GM23338 (cell line): ENCODE results near the gene RNF182. TPM values are rescaled to one million over a fixed set of nuclear protein-coding genes. Genes with fewer than 3 reads are reported as not detected.

Experiments used
- ATAC-seq: fragments of 200-7000 bp; cut with Tn5 transposase; 3 replicates; pipeline ENCODE4 v1.9.1; 2020
- DNase-seq: peaks from one replicate; pipeline ENCODE4 v3.0.0-alpha.2; 2015; ENCODE audit warnings: low spot score
- H2AFZ ChIP-seq: fragments of 200-600 bp; sonication (generic); 2 replicates; pipeline ENCODE4 v1.8.0; 2016; ENCODE audit warnings: antibody characterized with exemption, mild to moderate bottlenecking, moderate library complexity
- H3F3A ChIP-seq: fragments of 200-600 bp; sonication (generic); replicated peaks from 2 replicates; pipeline ENCODE4 v1.8.0; 2017; ENCODE audit warnings: antibody characterized with exemption, mixed run types, low read depth
- H3K27ac ChIP-seq: fragments of 200-600 bp; sonication (generic); 2 replicates; pipeline ENCODE4 v1.6.1; 2016; ENCODE audit warnings: low read depth
- H3K27me3 ChIP-seq: fragments of 200-600 bp; sonication (generic); 2 replicates; pipeline ENCODE4 v1.8.0; 2016; ENCODE audit warnings: mild to moderate bottlenecking, mixed run types, moderate library complexity; ENCODE audit not compliant: insufficient read depth
- H3K36me3 ChIP-seq: fragments of 200-600 bp; sonication (generic); 2 replicates; pipeline ENCODE4 v1.8.0; 2016; ENCODE audit warnings: mild to moderate bottlenecking; ENCODE audit not compliant: insufficient read depth
- H3K4me1 ChIP-seq: fragments of 200-600 bp; sonication (generic); 2 replicates; pipeline ENCODE4 v1.8.0; 2016; ENCODE audit warnings: mild to moderate bottlenecking, moderate library complexity; ENCODE audit not compliant: insufficient read depth
- H3K4me2 ChIP-seq: fragments of 200-600 bp; sonication (generic); 2 replicates; pipeline ENCODE4 v1.7.1; 2017; ENCODE audit warnings: mixed run types
- H3K4me3 ChIP-seq: fragments of 200-600 bp; sonication (generic); 2 replicates; pipeline ENCODE4 v1.6.1; 2016; ENCODE audit warnings: mixed run types
- H3K79me2 ChIP-seq: fragments of 200-600 bp; sonication (generic); replicated peaks from 2 replicates; pipeline ENCODE4 v1.8.0; 2017; ENCODE audit warnings: mild to moderate bottlenecking; ENCODE audit not compliant: insufficient read depth
- H3K9me2 ChIP-seq: fragments of 200-600 bp; sonication (generic); 2 replicates; pipeline ENCODE4 v1.8.0; 2017; ENCODE audit not compliant: insufficient read depth
- H4K20me1 ChIP-seq: fragments of 200-600 bp; sonication (generic); replicated peaks from 2 replicates; pipeline ENCODE4 v1.8.0; 2017; ENCODE audit warnings: mild to moderate bottlenecking; ENCODE audit not compliant: insufficient read depth
- H3K27ac Mint-ChIP-seq: 2 replicates; pipeline ENCODE4 v1.8.0; 2020; ENCODE audit warnings: inconsistent platforms, mild to moderate bottlenecking, moderate library complexity, mixed read lengths
- H3K27me3 Mint-ChIP-seq: 3 replicates; pipeline ENCODE4 v1.8.0; 2022; ENCODE audit warnings: low read depth, mild to moderate bottlenecking, moderate library complexity, mixed read lengths, inconsistent platforms; ENCODE audit not compliant: insufficient read depth, poor library complexity
- H3K36me3 Mint-ChIP-seq: 3 replicates; pipeline ENCODE4 v1.8.0; 2021; ENCODE audit warnings: low read depth, mild to moderate bottlenecking, inconsistent platforms, moderate library complexity, mixed read lengths
- H3K4me1 Mint-ChIP-seq: 3 replicates; pipeline ENCODE4 v1.8.0; 2020; ENCODE audit warnings: mild to moderate bottlenecking, inconsistent platforms, mixed read lengths
- H3K4me3 Mint-ChIP-seq: 3 replicates; pipeline ENCODE4 v1.8.0; 2021; ENCODE audit warnings: moderate library complexity, mild to moderate bottlenecking, inconsistent platforms, mixed read lengths
- H3K9me3 Mint-ChIP-seq: 3 replicates; pipeline ENCODE4 v1.8.0; 2020; ENCODE audit warnings: moderate library complexity, mild to moderate bottlenecking, inconsistent platforms, mixed read lengths
- CREB1 ChIP-seq: fragments of 250-450 bp; sonication (Bioruptor Pico); IDR thresholded peaks from 2 replicates; pipeline ENCODE4 v1.5.0; 2020; ENCODE audit warnings: low read depth, mild to moderate bottlenecking, moderate library complexity
- JUNB ChIP-seq: IDR thresholded peaks from one replicate; pipeline ENCODE4 v1.6.1; 2016; ENCODE audit warnings: antibody characterized with exemption; ENCODE audit not compliant: unreplicated experiment
- NANOG ChIP-seq: IDR thresholded peaks from 2 replicates; pipeline ENCODE4 v1.6.1; 2016; ENCODE audit warnings: antibody characterized with exemption, borderline replicate concordance
- POLR2AphosphoS5 ChIP-seq: IDR thresholded peaks from 2 replicates; pipeline ENCODE4 v1.6.1; 2016; ENCODE audit warnings: antibody characterized with exemption, low read depth
- REST ChIP-seq: IDR thresholded peaks from one replicate; pipeline ENCODE4 v1.6.1; 2018; ENCODE audit warnings: antibody characterized with exemption; ENCODE audit not compliant: unreplicated experiment
- ZNF331 ChIP-seq: fragments of 250-450 bp; sonication (Bioruptor Pico); IDR thresholded peaks from 2 replicates; pipeline ENCODE4 v1.5.0; 2020; ENCODE audit warnings: low read depth, mild to moderate bottlenecking, moderate library complexity
- polyA plus RNA-seq: library from polyadenylated mRNA; unstranded; fragments of >200 nt; fragmentation: Nextera tagmentation; extraction: Ambion mirVana; gene quantifications from 2 replicates; pipeline ENCODE4 v1.2.1, GENCODE V29; 2016
- total RNA-seq: library from RNA; depleted of rRNA; stranded (reverse); fragments of >200 nt; shearing (Covaris generic); gene quantifications from 2 replicates; pipeline ENCODE4 v1.2.3, GENCODE V29; 2014
- TF ChIP-seq, protein P1 (sequence below), 2 experiments: fragments of 200-600 bp in 1 of 2; sonication (generic) in 1 of 2; conservative IDR thresholded peaks; 2 replicates each; pipeline versions ENCODE4 v1.5.1 to v1.6.1; 2016 to 2017; ENCODE audit warnings: antibody characterized with exemption in 2 of 2, low read depth in 2 of 2, mild to moderate bottlenecking in 2 of 2, moderate library complexity in 1 of 2

The RNF182 gene
- total and polyA plus RNA-seq, 2 experiments from 2014 or later: 3.2 to 9.8 TPM

GRCh38 chr6:13998356-13998755 is 73.6 kb downstream of the RNF182 start:
- H3K27ac Mint-ChIP-seq: no peak overlapping the region

More at GRCh38 chr6:13998356-13998755, 73.6 kb downstream of the RNF182 start:
- H3K27me3 Mint-ChIP-seq: no peaks in the 10 kb centered on the region
- H3K4me1 ChIP-seq: no peaks in the 10 kb centered on the region; the same call in 1 of the 2 replicates
- H3K4me1 Mint-ChIP-seq: no peaks in the 10 kb centered on the region
- H2AFZ ChIP-seq: 0 out of 2 replicates have a peak overlapping the region, but pooled peaks have one; percentile 10
- H3K27ac ChIP-seq: no peak overlapping the region
- no peak overlapping the region for H3K4me3 ChIP-seq
- H3F3A ChIP-seq: no peaks in the 10 kb centered on the region
- no peaks in the 10 kb centered on the region for H3K79me2 ChIP-seq
- no peaks in the 10 kb centered on the region for H4K20me1 ChIP-seq
- H3K9me2 ChIP-seq: no peaks in the 10 kb centered on the region
- no peaks in the 10 kb centered on the region for H3K36me3 Mint-ChIP-seq
- peaks cover 8% of the 10 kb centered on the region; the same call in 2 of the 3 replicates for H3K9me3 Mint-ChIP-seq
- ATAC-seq (no peak), DNase-seq (no peak)
- H3K27me3 ChIP-seq: no peaks in the 10 kb centered on the region
- H3K4me2 ChIP-seq: no peak overlapping the region
- no peak for TF ChIP-seq REST
- no peak for TF ChIP-seq CREB1 (CRISPR knock-in tag)
- TF ChIP-seq, protein P1, sequence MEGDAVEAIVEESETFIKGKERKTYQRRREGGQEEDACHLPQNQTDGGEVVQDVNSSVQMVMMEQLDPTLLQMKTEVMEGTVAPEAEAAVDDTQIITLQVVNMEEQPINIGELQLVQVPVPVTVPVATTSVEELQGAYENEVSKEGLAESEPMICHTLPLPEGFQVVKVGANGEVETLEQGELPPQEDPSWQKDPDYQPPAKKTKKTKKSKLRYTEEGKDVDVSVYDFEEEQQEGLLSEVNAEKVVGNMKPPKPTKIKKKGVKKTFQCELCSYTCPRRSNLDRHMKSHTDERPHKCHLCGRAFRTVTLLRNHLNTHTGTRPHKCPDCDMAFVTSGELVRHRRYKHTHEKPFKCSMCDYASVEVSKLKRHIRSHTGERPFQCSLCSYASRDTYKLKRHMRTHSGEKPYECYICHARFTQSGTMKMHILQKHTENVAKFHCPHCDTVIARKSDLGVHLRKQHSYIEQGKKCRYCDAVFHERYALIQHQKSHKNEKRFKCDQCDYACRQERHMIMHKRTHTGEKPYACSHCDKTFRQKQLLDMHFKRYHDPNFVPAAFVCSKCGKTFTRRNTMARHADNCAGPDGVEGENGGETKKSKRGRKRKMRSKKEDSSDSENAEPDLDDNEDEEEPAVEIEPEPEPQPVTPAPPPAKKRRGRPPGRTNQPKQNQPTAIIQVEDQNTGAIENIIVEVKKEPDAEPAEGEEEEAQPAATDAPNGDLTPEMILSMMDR (conservative IDR thresholded peaks at IDR 0.05; ENCODE audit: low read depth in 2 of 2): no peak
- no peak for TF ChIP-seq ZNF331 (CRISPR knock-in tag)
- no peak for TF ChIP-seq NANOG
- TF ChIP-seq POLR2AphosphoS5: no peak
- TF ChIP-seq JUNB: no peak
- H3K4me3 Mint-ChIP-seq: no peak overlapping the region
- H3K36me3 ChIP-seq: no peaks in the 10 kb centered on the region; the same call in 1 of the 2 replicates
